Glutamatergic neuron (in vitro differentiated cells): ENCODE results near the gene ATP2C2. TPM values are rescaled to one million over a fixed set of nuclear protein-coding genes. Genes with fewer than 3 reads are reported as not detected.
A peak's percentile ranks its signal among the peaks of the same experiment; 100 is the strongest.

Source experiments
- DNase-seq: peaks from one replicate; pipeline ENCODE4 v3.0.0; 2022
- H3K27ac Mint-ChIP-seq: one replicate; pipeline ENCODE4 v1.8.0; 2020; ENCODE audit warnings: mild to moderate bottlenecking, mixed read lengths, inconsistent platforms; ENCODE audit not compliant: unreplicated experiment
- H3K27me3 Mint-ChIP-seq: one replicate; pipeline ENCODE4 v1.8.0; 2020; ENCODE audit warnings: mild to moderate bottlenecking, moderate library complexity, mixed read lengths, inconsistent platforms; ENCODE audit not compliant: unreplicated experiment
- H3K36me3 Mint-ChIP-seq: one replicate; pipeline ENCODE4 v1.8.0; 2020; ENCODE audit warnings: mild to moderate bottlenecking, mixed read lengths, inconsistent platforms; ENCODE audit not compliant: unreplicated experiment
- H3K4me1 Mint-ChIP-seq: one replicate; pipeline ENCODE4 v1.8.0; 2020; ENCODE audit warnings: mild to moderate bottlenecking, low read depth, mixed read lengths, inconsistent platforms; ENCODE audit not compliant: unreplicated experiment
- H3K4me3 Mint-ChIP-seq: one replicate; pipeline ENCODE4 v1.8.0; 2020; ENCODE audit warnings: mild to moderate bottlenecking, mixed read lengths, inconsistent platforms; ENCODE audit not compliant: unreplicated experiment
- H3K9me3 Mint-ChIP-seq: one replicate; pipeline ENCODE4 v1.8.0; 2020; ENCODE audit warnings: mild to moderate bottlenecking, moderate library complexity, mixed read lengths, inconsistent platforms; ENCODE audit not compliant: unreplicated experiment
- total RNA-seq: library from RNA; stranded (reverse); fragmentation: NEBNext Ultra II Directional; extraction: Animal tissue kit (Norgen Biotek cat#: 25700); gene quantifications from one replicate; pipeline ENCODE4 v1.2.1, GENCODE V29; 2021; ENCODE audit not compliant: unreplicated experiment
- TF ChIP-seq, protein P1 (sequence below): fragments of 200-600 bp; sonication (generic); IDR thresholded peaks from one replicate; pipeline ENCODE4 v1.5.0; 2021; ENCODE audit not compliant: partially characterized antibody, unreplicated experiment

ATP2C2 gene
- total RNA-seq, 1 donor from 2014 or later = not detected

DNA sequence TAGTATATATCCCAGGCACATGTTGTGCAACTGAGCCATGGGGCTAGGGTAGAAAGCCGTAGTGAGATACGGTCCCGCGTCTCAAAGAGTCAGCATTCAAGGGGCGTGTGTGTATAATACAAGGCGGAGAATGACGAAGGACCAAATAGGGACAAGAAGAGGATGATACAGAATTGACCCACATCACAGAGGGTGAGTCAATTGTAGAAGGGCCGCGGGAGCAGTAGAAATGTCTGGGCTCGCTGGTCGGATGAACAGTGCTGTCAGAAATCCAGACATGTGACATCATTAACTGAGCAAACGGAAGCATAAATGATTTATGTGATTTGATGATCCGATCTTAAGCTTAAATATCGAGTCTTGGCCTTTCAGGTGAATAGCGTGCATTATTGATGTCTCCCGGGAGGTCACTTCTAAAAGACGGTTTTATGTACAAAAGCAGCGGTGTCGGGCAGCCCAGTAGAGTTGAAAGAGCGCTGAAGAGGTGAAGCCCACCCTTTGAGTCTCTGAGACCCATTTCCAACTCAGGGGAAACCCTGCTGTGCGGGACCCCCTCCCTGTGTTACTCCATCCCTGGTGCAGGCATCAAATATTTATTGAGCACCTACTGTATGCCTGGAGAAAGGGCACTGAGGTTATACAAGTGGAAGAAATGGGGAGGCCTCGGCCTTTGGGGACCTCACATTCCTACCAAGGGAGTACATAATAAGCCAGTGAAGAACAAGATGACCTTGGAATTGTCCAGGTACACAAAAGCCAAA is 45.1 kb downstream of the ATP2C2 start:
- Mint-ChIP-seq H3K27ac (no peak overlapping the region), H3K9me3 (peaks cover 4% of the 10 kb centered on the region), H3K27me3 (peaks cover 6% of the 10 kb centered on the region), H3K4me1 (peaks cover 14% of the 10 kb centered on the region), H3K36me3 (no peaks in the 10 kb centered on the region), H3K4me3 (no peak overlapping the region)
- TF ChIP-seq, protein P1, sequence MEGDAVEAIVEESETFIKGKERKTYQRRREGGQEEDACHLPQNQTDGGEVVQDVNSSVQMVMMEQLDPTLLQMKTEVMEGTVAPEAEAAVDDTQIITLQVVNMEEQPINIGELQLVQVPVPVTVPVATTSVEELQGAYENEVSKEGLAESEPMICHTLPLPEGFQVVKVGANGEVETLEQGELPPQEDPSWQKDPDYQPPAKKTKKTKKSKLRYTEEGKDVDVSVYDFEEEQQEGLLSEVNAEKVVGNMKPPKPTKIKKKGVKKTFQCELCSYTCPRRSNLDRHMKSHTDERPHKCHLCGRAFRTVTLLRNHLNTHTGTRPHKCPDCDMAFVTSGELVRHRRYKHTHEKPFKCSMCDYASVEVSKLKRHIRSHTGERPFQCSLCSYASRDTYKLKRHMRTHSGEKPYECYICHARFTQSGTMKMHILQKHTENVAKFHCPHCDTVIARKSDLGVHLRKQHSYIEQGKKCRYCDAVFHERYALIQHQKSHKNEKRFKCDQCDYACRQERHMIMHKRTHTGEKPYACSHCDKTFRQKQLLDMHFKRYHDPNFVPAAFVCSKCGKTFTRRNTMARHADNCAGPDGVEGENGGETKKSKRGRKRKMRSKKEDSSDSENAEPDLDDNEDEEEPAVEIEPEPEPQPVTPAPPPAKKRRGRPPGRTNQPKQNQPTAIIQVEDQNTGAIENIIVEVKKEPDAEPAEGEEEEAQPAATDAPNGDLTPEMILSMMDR = no peak
- no peak for DNase-seq

DNA sequence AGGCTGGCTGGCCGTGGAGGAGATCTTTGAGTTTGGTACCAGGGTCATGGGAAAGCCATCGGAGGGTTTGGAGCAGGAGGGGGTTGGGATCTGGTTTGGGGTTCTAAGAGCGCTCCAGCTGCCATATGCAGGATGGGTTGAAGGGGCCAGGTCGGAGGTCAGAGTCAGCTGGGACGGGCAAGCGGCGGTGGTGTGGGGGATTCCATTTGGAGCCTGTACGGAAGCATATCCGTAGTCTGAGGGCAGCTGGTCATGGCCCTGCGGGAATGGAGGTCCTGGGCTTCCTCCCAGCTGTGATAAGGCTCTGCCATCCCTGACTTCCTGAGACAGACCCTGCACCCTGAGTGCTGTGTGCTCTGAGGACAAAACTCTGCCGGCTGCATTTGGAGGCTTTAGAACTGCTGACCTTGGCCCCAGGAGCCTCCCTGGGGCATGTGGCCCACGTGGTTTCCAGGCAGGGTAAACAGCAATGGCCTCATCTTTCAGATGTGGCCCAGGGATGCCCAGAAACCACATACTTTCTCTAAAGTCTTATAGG is 46.5 kb downstream of the ATP2C2 start:
- no peaks in the 10 kb centered on the region for H3K36me3 Mint-ChIP-seq
- peaks cover 6% of the 10 kb centered on the region for H3K9me3 Mint-ChIP-seq
- peak overlapping the region; percentile 40 for H3K4me3 Mint-ChIP-seq
- TF ChIP-seq, protein P1 = no peak
- H3K27me3 Mint-ChIP-seq = peaks cover 7% of the 10 kb centered on the region
- H3K27ac Mint-ChIP-seq = no peak overlapping the region
- peaks cover 15% of the 10 kb centered on the region for H3K4me1 Mint-ChIP-seq
- peak; percentile 31 for DNase-seq

DNA sequence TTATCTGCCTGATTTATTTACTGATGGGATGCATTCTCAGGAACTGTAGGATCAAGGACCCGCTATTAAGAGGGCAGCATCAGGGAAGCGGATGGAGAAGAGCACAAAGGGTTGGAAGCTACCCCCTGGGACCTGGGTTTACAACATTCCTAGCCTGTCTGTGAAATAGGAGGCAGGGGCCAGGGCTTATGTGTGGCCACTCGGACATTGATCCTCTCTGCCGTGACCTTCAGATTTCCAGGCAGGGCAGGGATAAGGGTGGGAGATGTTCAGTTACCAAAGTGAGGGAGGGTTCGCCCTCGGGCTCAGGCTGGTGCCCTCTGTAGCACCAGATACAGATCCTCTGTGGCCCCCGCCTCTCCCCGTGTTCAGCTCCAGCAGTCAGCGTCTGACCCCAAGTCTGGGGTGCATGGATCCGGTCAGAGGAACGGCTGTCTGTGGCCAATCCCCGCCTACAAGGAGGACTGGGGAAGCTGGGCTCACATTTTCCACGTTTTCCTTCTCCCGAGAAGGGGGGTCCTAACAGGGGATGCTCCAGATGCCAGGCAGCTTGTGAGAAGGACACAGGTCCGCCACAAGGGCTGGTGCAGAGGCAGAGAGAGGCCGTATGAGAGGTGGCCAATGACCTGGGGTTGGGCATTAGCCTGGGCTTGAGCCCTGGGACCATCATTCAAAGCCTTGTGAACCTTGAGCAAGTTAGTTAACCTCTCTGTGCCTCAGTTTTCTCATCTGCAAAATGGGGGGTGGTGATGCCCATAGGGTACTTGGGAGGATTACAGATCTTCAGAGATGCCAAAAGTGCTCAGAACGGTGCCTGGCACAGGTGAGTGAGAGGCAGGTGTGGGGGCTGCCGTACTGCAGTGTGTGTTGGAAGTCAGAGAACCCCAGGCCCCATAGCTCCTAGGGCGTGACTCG is 48.3 kb downstream of the ATP2C2 start:
- H3K36me3 Mint-ChIP-seq = no peaks in the 10 kb centered on the region
- TF ChIP-seq, protein P1 = no peak
- peaks cover 15% of the 10 kb centered on the region for H3K4me1 Mint-ChIP-seq
- H3K27me3 Mint-ChIP-seq = peaks cover 7% of the 10 kb centered on the region
- DNase-seq = no peak
- H3K27ac Mint-ChIP-seq = no peak overlapping the region
- no peak overlapping the region for H3K4me3 Mint-ChIP-seq
- peaks cover 6% of the 10 kb centered on the region for H3K9me3 Mint-ChIP-seq

DNA sequence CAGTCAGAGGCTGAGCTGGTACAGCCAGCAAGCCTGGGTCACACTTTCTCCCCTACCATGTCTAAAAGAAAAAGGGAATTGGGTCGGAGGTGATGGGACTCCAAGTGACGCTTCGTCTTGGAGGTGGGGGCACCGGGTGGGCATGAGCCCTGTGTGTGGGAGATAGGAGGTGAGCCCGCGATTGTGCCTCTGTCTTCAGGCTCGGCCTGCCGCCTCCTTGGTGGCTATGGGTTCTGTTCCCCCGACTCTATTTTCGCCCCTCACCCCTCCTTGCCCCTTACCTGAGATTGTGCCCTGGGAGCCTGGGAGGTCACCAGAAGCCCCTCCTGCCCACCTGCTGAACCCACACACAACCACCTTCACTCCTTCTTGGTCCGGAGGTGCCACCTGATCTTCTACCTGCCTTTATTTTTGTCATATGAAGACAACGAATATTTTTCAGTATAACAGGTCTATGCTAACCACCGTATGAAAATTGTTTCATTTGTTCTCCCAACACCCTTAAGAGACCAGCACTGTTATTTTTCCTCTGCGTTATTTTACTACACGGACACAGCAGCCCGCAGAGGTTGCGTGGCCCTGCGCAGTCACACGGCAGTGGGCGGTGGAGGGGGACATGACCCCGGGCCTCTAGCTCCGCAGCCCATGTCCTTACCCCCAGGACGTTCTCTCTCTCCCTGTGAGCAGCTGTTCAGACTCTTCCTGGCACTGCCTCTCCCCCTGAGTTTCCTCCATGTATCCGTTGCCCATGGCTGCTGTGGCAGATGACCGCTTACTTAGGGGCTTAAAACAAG is 49.9 kb downstream of the ATP2C2 start:
- TF ChIP-seq, protein P1 = no peak
- peaks cover 6% of the 10 kb centered on the region for H3K9me3 Mint-ChIP-seq
- DNase-seq = no peak
- no peaks in the 10 kb centered on the region for H3K36me3 Mint-ChIP-seq
- peaks cover 3% of the 10 kb centered on the region for H3K27me3 Mint-ChIP-seq
- H3K4me1 Mint-ChIP-seq = peaks cover 15% of the 10 kb centered on the region
- no peak overlapping the region for H3K27ac Mint-ChIP-seq
- no peak overlapping the region for H3K4me3 Mint-ChIP-seq
